Epithelial cell of proximal tubule (primary cell): ENCODE measurements around the gene SORCS1. TPM values are rescaled to one million over a fixed set of nuclear protein-coding genes. Genes with fewer than 3 reads are reported as not detected.
A peak's percentile ranks its signal among the peaks of the same experiment; 100 is the strongest.

Experiments
- DNase-seq: peaks from one replicate; pipeline ENCODE4 v3.0.0-alpha.2; 2011; ENCODE audit warnings: low read depth
- H3K4me3 ChIP-seq: 2 replicates; pipeline ENCODE4 v1.5.1; 2011; ENCODE audit warnings: low read depth, mild to moderate bottlenecking, low read length
- total RNA-seq: library from RNA; depleted of rRNA; stranded (reverse); fragments of >200 nt; gene quantifications from 2 replicates; pipeline ENCODE4 v1.2.3, GENCODE V29; 2015
- TF ChIP-seq, protein P1 (sequence below): conservative IDR thresholded peaks from 2 replicates; pipeline ENCODE4 v1.5.1; 2012; ENCODE audit warnings: low read depth, mild to moderate bottlenecking, low read length

SORCS1 gene
- total RNA-seq, 1 donor from 2014 or later, result 0.06 TPM

DNA sequence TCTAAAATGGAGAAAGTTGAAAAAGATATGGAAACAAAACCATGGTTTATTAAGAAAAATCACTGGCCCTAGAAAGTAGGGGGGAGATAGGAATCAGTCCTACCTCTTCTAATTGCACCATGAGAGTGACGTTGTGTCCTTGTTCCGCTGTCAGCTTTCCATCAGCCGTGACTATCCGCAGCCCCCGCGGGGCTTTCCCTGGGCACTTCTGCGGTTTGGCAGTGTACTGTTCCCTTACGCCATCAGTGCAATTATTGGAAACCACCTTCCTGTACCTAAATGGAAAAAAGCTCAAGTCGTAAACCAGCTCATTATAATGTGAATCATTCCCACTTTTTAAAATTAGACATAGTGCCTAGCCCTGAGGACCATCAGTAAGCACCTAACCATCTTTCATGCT is 512.2 kb downstream of the SORCS1 start:
- H3K4me3 ChIP-seq, result no peak overlapping the region
- TF ChIP-seq, protein P1, sequence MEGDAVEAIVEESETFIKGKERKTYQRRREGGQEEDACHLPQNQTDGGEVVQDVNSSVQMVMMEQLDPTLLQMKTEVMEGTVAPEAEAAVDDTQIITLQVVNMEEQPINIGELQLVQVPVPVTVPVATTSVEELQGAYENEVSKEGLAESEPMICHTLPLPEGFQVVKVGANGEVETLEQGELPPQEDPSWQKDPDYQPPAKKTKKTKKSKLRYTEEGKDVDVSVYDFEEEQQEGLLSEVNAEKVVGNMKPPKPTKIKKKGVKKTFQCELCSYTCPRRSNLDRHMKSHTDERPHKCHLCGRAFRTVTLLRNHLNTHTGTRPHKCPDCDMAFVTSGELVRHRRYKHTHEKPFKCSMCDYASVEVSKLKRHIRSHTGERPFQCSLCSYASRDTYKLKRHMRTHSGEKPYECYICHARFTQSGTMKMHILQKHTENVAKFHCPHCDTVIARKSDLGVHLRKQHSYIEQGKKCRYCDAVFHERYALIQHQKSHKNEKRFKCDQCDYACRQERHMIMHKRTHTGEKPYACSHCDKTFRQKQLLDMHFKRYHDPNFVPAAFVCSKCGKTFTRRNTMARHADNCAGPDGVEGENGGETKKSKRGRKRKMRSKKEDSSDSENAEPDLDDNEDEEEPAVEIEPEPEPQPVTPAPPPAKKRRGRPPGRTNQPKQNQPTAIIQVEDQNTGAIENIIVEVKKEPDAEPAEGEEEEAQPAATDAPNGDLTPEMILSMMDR, result no peak
- no peak for DNase-seq

DNA sequence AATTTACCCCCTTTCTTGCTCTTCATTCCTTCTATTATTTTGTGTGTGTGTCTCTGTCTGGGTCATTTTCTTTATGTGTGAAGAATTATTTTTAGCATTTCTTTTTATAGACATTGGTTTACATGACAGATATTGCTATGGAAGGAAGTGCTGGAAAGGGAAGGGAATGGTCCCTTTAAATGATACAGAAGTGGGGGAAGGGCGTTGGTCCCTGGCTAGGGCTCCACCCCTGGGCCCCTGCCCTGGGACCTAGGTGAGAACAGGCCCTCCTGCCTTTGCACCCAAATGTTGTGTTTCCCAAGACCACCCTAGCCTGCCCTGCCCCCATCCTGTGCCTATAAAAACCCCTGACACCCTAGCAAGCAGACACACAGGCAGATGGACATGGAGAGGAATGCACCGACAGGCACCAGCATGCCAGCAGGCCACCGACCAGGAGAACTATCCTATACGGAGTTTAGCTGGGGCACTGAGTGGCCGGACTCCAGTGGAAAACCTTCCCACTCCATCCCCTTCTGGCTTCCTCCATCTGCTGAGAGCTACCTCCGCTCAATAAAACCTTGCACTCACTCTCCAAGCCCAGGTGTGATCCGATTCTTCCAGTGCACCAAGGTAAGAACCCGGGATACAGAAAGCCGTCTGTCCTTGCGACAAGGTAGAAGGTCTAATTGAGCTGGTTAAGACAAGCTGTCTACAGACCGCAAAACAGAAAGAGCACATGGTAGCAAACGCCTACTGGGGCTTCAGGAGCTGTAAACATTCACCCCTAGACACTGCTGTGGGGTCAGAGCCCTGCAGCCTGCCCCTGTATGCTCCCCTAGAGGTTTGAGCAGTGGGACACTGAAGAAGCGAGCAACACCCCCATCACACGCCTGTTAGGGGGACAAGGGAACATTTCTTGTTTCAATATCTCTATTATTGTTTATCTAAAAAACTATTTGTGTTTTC is 515.7 kb downstream of the SORCS1 start:
- H3K4me3 ChIP-seq, result no peak overlapping the region
- TF ChIP-seq, protein P1, result no peak
- no peak for DNase-seq

DNA sequence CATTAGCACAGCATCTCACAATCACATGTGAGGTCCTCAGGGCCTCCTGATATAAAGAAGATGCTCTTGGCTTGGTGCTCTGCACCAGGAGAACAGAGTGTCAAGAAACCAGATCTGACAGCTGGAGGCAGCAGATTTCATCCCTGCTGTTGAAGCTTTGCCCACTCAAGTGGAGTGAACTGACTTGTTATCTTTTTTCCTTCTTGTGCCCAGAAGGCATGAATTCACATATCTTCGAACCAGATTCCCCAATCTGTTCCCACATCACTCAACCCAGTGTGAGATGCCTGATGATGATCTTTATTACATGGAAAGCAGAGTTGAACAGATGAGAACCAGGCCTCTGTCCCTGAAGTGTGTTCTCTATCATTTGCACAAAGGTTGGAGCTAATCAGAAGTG is 521.0 kb downstream of the SORCS1 start:
- no peak for DNase-seq
- no peak overlapping the region for H3K4me3 ChIP-seq
- TF ChIP-seq, protein P1, result no peak

DNA sequence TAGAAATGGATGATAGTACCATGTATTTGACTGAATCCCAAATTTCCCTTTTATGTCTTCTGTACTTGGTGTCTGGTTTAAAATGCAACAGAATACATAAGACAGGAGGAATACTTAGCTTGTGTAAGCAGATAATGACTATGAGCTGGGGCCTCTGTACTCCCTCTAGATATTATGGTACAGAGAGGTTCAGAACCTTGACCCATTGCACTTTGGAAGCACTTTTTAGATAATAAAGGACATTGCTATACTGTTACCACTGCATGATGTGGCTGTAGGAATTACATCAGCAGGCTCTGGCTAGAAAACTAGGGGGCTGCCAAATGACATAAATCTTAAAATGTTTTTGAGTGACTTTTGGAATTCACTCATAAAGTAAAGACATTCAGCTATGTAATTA is 526.6 kb downstream of the SORCS1 start:
- TF ChIP-seq, protein P1, result no peak
- DNase-seq, result no peak
- H3K4me3 ChIP-seq, result no peak overlapping the region

DNA sequence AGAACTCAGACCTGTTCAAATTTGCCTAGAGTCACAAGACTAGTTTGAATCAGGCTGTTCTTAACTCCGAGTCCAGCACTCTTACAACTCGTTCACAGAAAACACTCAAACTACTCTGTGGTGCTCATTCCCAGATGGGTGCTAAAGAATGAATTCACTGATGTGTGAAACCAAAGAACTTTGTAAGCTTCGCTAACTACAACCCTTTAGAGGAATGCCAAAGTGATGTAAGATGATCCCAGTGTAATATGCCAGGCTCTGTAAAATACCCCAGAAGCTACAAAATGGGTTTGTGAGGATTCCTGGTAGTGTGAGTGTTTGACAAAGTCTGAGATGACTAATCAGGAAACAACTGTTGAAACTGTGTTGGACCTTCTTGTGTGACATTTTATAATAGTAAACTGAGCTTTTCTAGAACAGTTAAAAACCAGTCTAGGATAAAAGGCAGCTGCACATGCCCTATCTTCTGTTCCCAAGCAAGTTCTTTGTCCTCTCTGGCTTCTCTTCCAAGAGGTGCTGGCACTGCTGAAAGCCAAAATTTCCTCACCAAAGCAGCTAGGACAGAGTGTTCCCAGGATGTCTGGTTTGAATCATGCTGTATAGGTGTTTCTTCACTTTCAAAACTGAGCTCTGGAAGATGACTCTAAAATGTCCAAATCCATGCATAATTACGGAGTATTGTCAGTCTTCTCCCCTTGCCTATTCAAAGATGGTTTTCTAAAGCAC is 527.6 kb downstream of the SORCS1 start:
- TF ChIP-seq, protein P1, result no peak
- peak; percentile 91 for DNase-seq
- no peak overlapping the region for H3K4me3 ChIP-seq

DNA sequence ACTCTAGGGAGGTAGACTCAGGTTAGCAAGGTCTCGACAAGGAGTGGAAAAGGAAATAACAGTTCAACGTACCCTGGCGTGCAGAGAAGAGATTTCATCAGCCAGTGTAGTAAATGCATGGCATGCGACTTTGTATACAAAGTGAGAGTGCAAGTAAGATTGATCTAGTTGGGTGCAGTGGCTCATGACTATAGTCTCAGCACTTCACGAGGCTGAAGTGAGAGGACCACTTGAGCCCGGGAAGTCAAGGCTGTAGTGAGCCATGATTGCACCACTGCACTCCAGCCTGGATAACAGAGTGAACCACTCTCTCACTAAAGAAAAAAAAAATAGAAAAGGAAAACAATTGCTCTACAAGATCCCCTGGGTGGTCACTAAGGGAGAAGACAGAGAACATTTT is 528.6 kb downstream of the SORCS1 start:
- TF ChIP-seq, protein P1, result no peak
- H3K4me3 ChIP-seq, result no peak overlapping the region
- no peak for DNase-seq
